OCI-LY3 (cell line): ENCODE data around the gene PARP1.
"Not testable (repeated sequence)": the region's sequence is repeated elsewhere in the genome, so short reads cannot be mapped to it uniquely, and the experiment has no call there.

Source experiments
- H2AFZ ChIP-seq: fragments of 200-600, 300-600 bp; shearing (Covaris generic); 2 replicates; pipeline ENCODE4 v1.6.0; 2014; ENCODE audit warnings: antibody characterized with exemption, low read depth, low read length
- H3K27ac ChIP-seq: fragments of 200-600, 300-600 bp; sonication (generic); 2 replicates; pipeline ENCODE4 v1.5.1; 2014; ENCODE audit warnings: mild to moderate bottlenecking, low read length, moderate library complexity, mixed read lengths
- H3K27me3 ChIP-seq: fragments of 200-600, 300-600 bp; sonication (generic); 2 replicates; pipeline ENCODE4 v1.6.1; 2014; ENCODE audit warnings: low read depth, low read length, mixed read lengths
- H3K36me3 ChIP-seq: fragments of 200-600, 300-600 bp; sonication (generic); replicated peaks from 2 replicates; pipeline ENCODE3; 2014; ENCODE audit warnings: low read depth, low read length, mixed read lengths
- H3K4me1 ChIP-seq: fragments of 300-600, 200-600 bp; sonication (generic); 2 replicates; pipeline ENCODE4 v1.6.1; 2014; ENCODE audit warnings: low read length, mixed read lengths
- H3K4me2 ChIP-seq: fragments of 200-600, 300-600 bp; sonication (generic); 2 replicates; pipeline ENCODE4 v1.6.1; 2014; ENCODE audit warnings: low read length, mixed read lengths
- H3K4me3 ChIP-seq: fragments of 300-600, 200-600 bp; sonication (generic); 2 replicates; pipeline ENCODE4 v1.5.1; 2014; ENCODE audit warnings: antibody characterized with exemption, mild to moderate bottlenecking, low read length, moderate library complexity
- H3K79me2 ChIP-seq: fragments of 300-600, 200-600 bp; shearing (Covaris generic); 2 replicates; pipeline ENCODE4 v1.6.1; 2014; ENCODE audit warnings: mild to moderate bottlenecking, low read length, mixed read lengths
- H3K9ac ChIP-seq: fragments of 300-600, 200-600 bp; shearing (Covaris generic); 2 replicates; pipeline ENCODE4 v1.6.0; 2014; ENCODE audit warnings: mild to moderate bottlenecking, low read length, moderate library complexity
- H3K9me3 ChIP-seq: fragments of 200-600, 300-600 bp; shearing (Covaris generic); 2 replicates; pipeline ENCODE4 v1.6.1; 2014; ENCODE audit warnings: low read length, mixed read lengths; ENCODE audit not compliant: insufficient read depth
- H4K20me1 ChIP-seq: fragments of 200-600, 300-600 bp; sonication (generic); 2 replicates; pipeline ENCODE4 v1.6.1; 2016; ENCODE audit warnings: low read length, mixed read lengths; ENCODE audit not compliant: insufficient read depth
- CTCF ChIP-seq: fragments of 200-600, 300-600 bp; sonication (generic); IDR thresholded peaks from 2 replicates; pipeline ENCODE4 v1.5.1; 2014; ENCODE audit warnings: antibody characterized with exemption, low read length, low read depth
- EZH2phosphoT487 ChIP-seq: fragments of 200-600 bp; shearing (Covaris generic); IDR thresholded peaks from 2 replicates; pipeline ENCODE4 v1.6.1; 2018; ENCODE audit warnings: antibody characterized with exemption, mixed run types, low read depth

PARP1 gene

GRCh38 chr1:226428791-226429461, 21.0 kb upstream of the PARP1 start:
- Histone ChIP-seq H3K4me3 (no peak overlapping the region), H2AFZ (no peak overlapping the region), H3K4me1 (no peaks in the 10 kb centered on the region), H3K79me2 (no peaks in the 10 kb centered on the region), H3K36me3 (no peaks in the 10 kb centered on the region), H3K4me2 (no peak overlapping the region), H3K27ac (no peak overlapping the region), H3K9me3 (no peaks in the 10 kb centered on the region), H3K27me3 (peaks cover 11% of the 10 kb centered on the region), H3K9ac (no peak overlapping the region), H4K20me1 (no peaks in the 10 kb centered on the region)
- no peak for TF ChIP-seq CTCF
- TF ChIP-seq EZH2phosphoT487: no peak

DNA sequence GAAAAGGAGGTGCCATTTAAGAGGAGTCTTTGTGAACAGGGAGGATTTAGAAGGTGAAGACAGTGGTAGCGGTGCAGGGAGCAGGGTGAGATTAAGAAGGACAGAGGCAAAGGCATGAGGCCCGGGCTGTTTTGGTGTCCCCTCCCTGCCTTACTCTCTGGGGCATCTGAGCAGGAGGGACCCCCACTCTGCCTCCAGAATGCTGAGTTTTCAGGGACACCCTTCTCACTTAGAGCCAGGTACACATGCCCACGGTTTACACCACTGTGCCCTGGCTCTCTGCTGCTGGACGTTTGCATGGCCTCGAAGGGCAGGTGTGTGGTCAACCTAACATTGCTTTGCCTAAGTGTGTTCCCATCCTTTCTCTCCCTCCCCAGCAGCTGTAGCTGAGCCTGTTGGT, 20.5 kb upstream of the PARP1 start:
- no peak overlapping the region for H3K9ac ChIP-seq
- no peaks in the 10 kb centered on the region for H3K9me3 ChIP-seq
- H3K4me2 ChIP-seq: no peak overlapping the region
- TF ChIP-seq EZH2phosphoT487 (no peak), CTCF (no peak)
- no peaks in the 10 kb centered on the region for H3K79me2 ChIP-seq
- no peaks in the 10 kb centered on the region for H3K36me3 ChIP-seq
- no peak overlapping the region for H3K27ac ChIP-seq
- no peaks in the 10 kb centered on the region for H4K20me1 ChIP-seq
- H3K4me3 ChIP-seq: no peak overlapping the region
- H2AFZ ChIP-seq: no peak overlapping the region
- no peaks in the 10 kb centered on the region for H3K4me1 ChIP-seq
- peaks cover 11% of the 10 kb centered on the region for H3K27me3 ChIP-seq

GRCh38 chr1:226427131-226427530, 19.2 kb upstream of the PARP1 start:
- Histone ChIP-seq H3K4me3 (no peak overlapping the region), H3K4me1 (no peaks in the 10 kb centered on the region), H3K27me3 (peaks cover 11% of the 10 kb centered on the region), H4K20me1 (no peaks in the 10 kb centered on the region), H2AFZ (no peak overlapping the region), H3K36me3 (no peaks in the 10 kb centered on the region), H3K9ac (no peak overlapping the region), H3K4me2 (no peak overlapping the region), H3K27ac (no peak overlapping the region), H3K9me3 (no peaks in the 10 kb centered on the region), H3K79me2 (no peaks in the 10 kb centered on the region)
- no peak for TF ChIP-seq CTCF
- TF ChIP-seq EZH2phosphoT487: no peak

DNA sequence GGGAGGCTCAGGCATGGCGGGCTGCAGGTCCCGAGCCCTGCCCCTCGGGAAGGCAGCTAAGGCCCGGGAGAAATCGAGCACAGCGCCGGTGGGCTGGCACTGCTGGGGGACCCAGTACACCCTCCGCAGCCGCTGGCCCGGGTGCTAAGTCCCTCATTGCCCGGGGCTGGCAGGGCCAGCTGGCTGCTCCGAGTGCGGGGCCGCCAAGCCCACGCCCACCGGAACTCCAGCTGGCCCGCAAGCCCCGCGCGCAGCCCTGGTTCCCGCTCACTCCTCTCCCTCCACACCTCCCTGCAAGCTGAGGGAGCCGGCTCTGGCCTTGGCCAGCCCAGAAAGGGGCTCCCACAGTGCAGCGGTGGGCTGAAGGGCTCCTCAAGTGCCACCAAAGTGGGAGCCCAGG, 18.5 kb upstream of the PARP1 start:
- H3K4me1 ChIP-seq: not testable (repeated sequence)

More for the DNA sequence above, 18.5 kb upstream of the PARP1 start:
- H3K9ac ChIP-seq, H3K27ac ChIP-seq, H3K4me2 ChIP-seq, H3K4me3 ChIP-seq, H4K20me1 ChIP-seq, H3K79me2 ChIP-seq, H3K36me3 ChIP-seq, H3K9me3 ChIP-seq, H2AFZ ChIP-seq: not testable (repeated sequence)
- peaks cover 11% of the 10 kb centered on the region for H3K27me3 ChIP-seq
